OCI-LY1 (cell line): ENCODE measurements around the gene CDK13.

ENCODE experiments used
- CTCF ChIP-seq: fragments of 200-600 bp; sonication (generic), shearing (Covaris generic); IDR thresholded peaks from 2 replicates; pipeline ENCODE4 v1.5.1; 2017; ENCODE audit warnings: mild to moderate bottlenecking, antibody characterized with exemption, low read length, moderate library complexity, mixed read lengths
- EZH2 ChIP-seq: fragments of 200-600 bp; sonication (generic), shearing (Covaris generic); IDR thresholded peaks from 2 replicates; pipeline ENCODE4 v1.8.0; 2017; ENCODE audit warnings: borderline replicate concordance, mixed run types, mild to moderate bottlenecking, antibody characterized with exemption, low read length, moderate library complexity, mixed read lengths

- no peak for TF ChIP-seq EZH2
- no peak for TF ChIP-seq CTCF
Observed at GRCh38 chr7:40148671-40149070, 198.6 kb downstream of the CDK13 start.
